CD4-positive, alpha-beta T cell treated with Interleukin-4 for 4 hours (primary cell): ENCODE measurements around the gene TATDN3.
"Not testable (repeated sequence)": the region's sequence is repeated elsewhere in the genome, so short reads cannot be mapped to it uniquely, and the experiment has no call there.

Experiments used
- DNase-seq: peaks from one replicate; pipeline ENCODE4 v3.0.0-alpha.2; 2020

TATDN3 gene

GRCh38 chr1:212833211-212834207 lies 41.8 kb downstream of the TATDN3 start:
- DNase-seq: not testable (repeated sequence)

- DNase-seq: no peak
Observed at GRCh38 chr1:212838145-212838544, 46.5 kb downstream of the TATDN3 start.

GRCh38 chr1:212844521-212844920 lies 52.8 kb downstream of the TATDN3 start:
- DNase-seq: not testable (repeated sequence)

GRCh38 chr1:212847549-212847948 lies 55.9 kb downstream of the TATDN3 start, which contains the start of gene SPATA45:
Gene SPATA45, minus strand, starts transcription at chr1:212847649. Its CDS starts 11,500 bp downstream, at chr1:212836149.
- DNase-seq: no peak

- DNase-seq: no peak
Observed at GRCh38 chr1:212852105-212852688, 60.5 kb downstream of the TATDN3 start.

- no peak for DNase-seq
Observed at GRCh38 chr1:212853658-212854057, 62.0 kb downstream of the TATDN3 start.

GRCh38 chr1:212856755-212857154 lies 65.1 kb downstream of the TATDN3 start:
- DNase-seq: no peak

- DNase-seq: peak; percentile 94
Observed at GRCh38 chr1:212857992-212858460, 66.3 kb downstream of the TATDN3 start, which contains the start of gene FLVCR1. Gene FLVCR1, plus strand, starts transcription at chr1:212858275. Its CDS starts 178 bp downstream, at chr1:212858453.

GRCh38 chr1:212858461-212859265 lies 67.0 kb downstream of the TATDN3 start:
- DNase-seq: no peak

GRCh38 chr1:212860713-212861581 lies 69.3 kb downstream of the TATDN3 start:
- no peak for DNase-seq

GRCh38 chr1:212862111-212862690 lies 70.5 kb downstream of the TATDN3 start:
- DNase-seq: no peak

GRCh38 chr1:212863345-212863744 lies 71.7 kb downstream of the TATDN3 start:
- DNase-seq: not testable (repeated sequence)

- DNase-seq: no peak
Observed at GRCh38 chr1:212864201-212864600, 72.5 kb downstream of the TATDN3 start.
